Posterior vena cava (tissue), 2 donors: Measurements from ENCODE around the gene BLOC1S1. TPM values are rescaled to one million over a fixed set of nuclear protein-coding genes. Genes with fewer than 3 reads are reported as not detected.
"Not testable (repeated sequence)": the region's sequence is repeated elsewhere in the genome, so short reads cannot be mapped to it uniquely, and the experiment has no call there.

Experiments used
- DNase-seq: peaks from one replicate; pipeline ENCODE4 v3.0.0-alpha.2; 2020; ENCODE audit warnings: low spot score
- intact Hi-C, 2 donors: fragments of 100-400 bp; cut with DNase I; formaldehyde crosslinking; loops; one replicate each; pipeline versions ENCODE4 v1.14.1 to v1.14.2; 2022 to 2023
- total RNA-seq, 2 donors: library from RNA; stranded (reverse); fragmentation: NEBNext Ultra II Directional; extraction: Animal tissue kit (Norgen Biotek cat#: 25700); gene quantifications; one replicate each; pipeline ENCODE4 v1.2.1, GENCODE V29; 2021
- donor health status: DM: yes; HTN: yes; CAD: no.
- donor health status: DM: yes; HTN: yes; CAD: no.

The BLOC1S1 gene
- total RNA-seq, 2 donors from 2014 or later: 115 to 118 TPM

- no peak for DNase-seq
- intact Hi-C loops: loop anchor here in 1 of 2 donors (10.0 kb wide), 1 partner anchor 267 kb away; the partner anchor contains the start of gene IKZF4
These were observed 41.9 kb downstream of the BLOC1S1 start for GRCh38 chr12:55757701-55758100.

GRCh38 chr12:55758575-55758974 lies 42.7 kb downstream of the BLOC1S1 start:
- DNase-seq: not testable (repeated sequence)
- intact Hi-C loops: loop anchor here in 1 of 2 donors (10.0 kb wide), 1 partner anchor 266 kb away; the partner anchor contains the start of gene IKZF4

- intact Hi-C loops: no loop called here
- no peak for DNase-seq
These were observed 44.8 kb downstream of the BLOC1S1 start for GRCh38 chr12:55760663-55761062.

- intact Hi-C loops: no loop called here
- DNase-seq: no peak
These were observed 46.8 kb downstream of the BLOC1S1 start for GRCh38 chr12:55762646-55763045.

- no peak for DNase-seq
- intact Hi-C loops: no loop called here
These were observed 50.0 kb downstream of the BLOC1S1 start for GRCh38 chr12:55765736-55766290.

- intact Hi-C loops: no loop called here
- DNase-seq: no peak
These were observed 51.3 kb downstream of the BLOC1S1 start for GRCh38 chr12:55767156-55767555.

Other genes starting within 250 kb of the BLOC1S1 start
- gene OR6C70, start 245.9 kb upstream of the BLOC1S1 start, total RNA-seq: not detected
- gene OR6C68, start 223.7 kb upstream of the BLOC1S1 start, total RNA-seq: not detected
- gene OR6C4, start 166.4 kb upstream of the BLOC1S1 start, total RNA-seq: not detected
- not detected for gene OR2AP1, start 143.6 kb upstream of the BLOC1S1 start, total RNA-seq
- gene OR10P1, start 79.2 kb upstream of the BLOC1S1 start, total RNA-seq: not detected
- 100 to 1,000 TPM; 497 to 570 TPM for gene ITGA7, start 8.1 kb upstream of the BLOC1S1 start, total RNA-seq
- 10 to 100 TPM; 19.2 to 39.7 TPM for gene RDH5, start 4.3 kb downstream of the BLOC1S1 start, total RNA-seq
- gene CD63, start 13.0 kb downstream of the BLOC1S1 start, total RNA-seq: 1,000 to 10,000 TPM; 1,385 to 1,570 TPM
- 10 to 100 TPM in 1 of 2 donors, 1 to 10 TPM in 1; 8.4 to 11.0 TPM for gene GDF11, start 27.1 kb downstream of the BLOC1S1 start, total RNA-seq
- 10 to 100 TPM; 47.8 to 49.8 TPM for gene SARNP, start 101.7 kb downstream of the BLOC1S1 start, total RNA-seq
- gene ORMDL2, start 102.0 kb downstream of the BLOC1S1 start, total RNA-seq: 10 to 100 TPM; 27.3 to 31.1 TPM
- gene DNAJC14, start 113.5 kb downstream of the BLOC1S1 start, total RNA-seq: 10 to 100 TPM; 23.0 to 24.7 TPM
- gene MMP19, start 126.9 kb downstream of the BLOC1S1 start, total RNA-seq: 10 to 100 TPM; 39.7 to 48.7 TPM
- 10 to 100 TPM; 18.6 to 19.6 TPM for gene PYM1, start 211.8 kb downstream of the BLOC1S1 start, total RNA-seq
- 10 to 100 TPM; 35.4 to 38.0 TPM for gene DGKA, start 215.1 kb downstream of the BLOC1S1 start, total RNA-seq
- gene PMEL, start 250.0 kb downstream of the BLOC1S1 start, total RNA-seq: 10 to 100 TPM in 1 of 2 donors, 1 to 10 TPM in 1; 5.0 to 26.1 TPM